Retinal pigment epithelial cell (primary cell): Measurements from ENCODE around the gene CLRN2.

Experiments used
- DNase-seq: peaks from one replicate; pipeline ENCODE4 v3.0.0-alpha.2; 2010; ENCODE audit warnings: low read depth
- H3K4me3 ChIP-seq: 2 replicates; pipeline ENCODE4 v1.5.1; 2011; ENCODE audit warnings: mild to moderate bottlenecking, low read length, control low read depth, moderate library complexity
- CTCF ChIP-seq: conservative IDR thresholded peaks from 2 replicates; pipeline ENCODE4 v1.5.1; 2011; ENCODE audit warnings: low read depth, low read length, control low read depth, inconsistent platforms

The CLRN2 gene

GRCh38 chr4:17514865-17515264 is at the start of gene CLRN2:
CLRN2 (plus strand) TSS chr4:17515165; CDS start chr4:17515267, 102 bp downstream.
- H3K4me3 ChIP-seq: no peak within 1 kb of the TSS
- DNase-seq: no peak
- no peak for TF ChIP-seq CTCF

GRCh38 chr4:17468619-17469221 is 46.2 kb upstream of the CLRN2 start:
- peak; percentile 53 for TF ChIP-seq CTCF
- DNase-seq: no peak
- H3K4me3 ChIP-seq: no peak overlapping the region

- no peak for TF ChIP-seq CTCF
- no peak overlapping the region for H3K4me3 ChIP-seq
- no peak for DNase-seq
Observed at GRCh38 chr4:17469931-17470674, 44.9 kb upstream of the CLRN2 start.

GRCh38 chr4:17475481-17475880 is 39.5 kb upstream of the CLRN2 start:
- H3K4me3 ChIP-seq: no peak overlapping the region
- TF ChIP-seq CTCF: no peak
- no peak for DNase-seq

- no peak for DNase-seq
- no peak for TF ChIP-seq CTCF
- H3K4me3 ChIP-seq: no peak overlapping the region
Observed at GRCh38 chr4:17476853-17477252, 38.1 kb upstream of the CLRN2 start.

GRCh38 chr4:17477774-17478472 is 37.0 kb upstream of the CLRN2 start:
- H3K4me3 ChIP-seq: no peak overlapping the region
- DNase-seq: no peak
- TF ChIP-seq CTCF: no peak
